Stimulated activated CD8-positive, alpha-beta memory T cell treated with anti-CD3 and anti-CD28 coated beads, Interleukin-15, amount 100 ng/mL, for 48 hours (primary cell): ENCODE data around the gene BIRC3.

ENCODE experiments used
- DNase-seq, 2 donors: peaks; one replicate each; pipeline ENCODE4 v3.0.0-alpha.2; 2020; ENCODE audit warnings: low read depth in 2 of 2

BIRC3 gene

GRCh38 chr11:102317099-102317767 lies at the start of gene BIRC3:
Gene BIRC3, plus strand, starts transcription at chr11:102317484. Its CDS starts 7,026 bp downstream, at chr11:102324510.
- peak; percentile 88 to 90 for DNase-seq

- no peak for DNase-seq
These were observed 49.7 kb upstream of the BIRC3 start for GRCh38 chr11:102267609-102268008.

GRCh38 chr11:102268083-102268984 lies 49.0 kb upstream of the BIRC3 start:
- peak; percentile 59 to 71 for DNase-seq

- no peak for DNase-seq
These were observed 48.3 kb upstream of the BIRC3 start for GRCh38 chr11:102268985-102269470.

GRCh38 chr11:102269927-102270326 lies 47.4 kb upstream of the BIRC3 start:
- no peak for DNase-seq

GRCh38 chr11:102272047-102272824 lies 45.0 kb upstream of the BIRC3 start:
- no peak for DNase-seq

GRCh38 chr11:102274628-102275027 lies 42.7 kb upstream of the BIRC3 start:
- no peak for DNase-seq

GRCh38 chr11:102276362-102276761 lies 40.9 kb upstream of the BIRC3 start:
- DNase-seq: no peak

GRCh38 chr11:102276783-102277182 lies 40.5 kb upstream of the BIRC3 start:
- no peak for DNase-seq

GRCh38 chr11:102279641-102280170 lies 37.6 kb upstream of the BIRC3 start:
- no peak for DNase-seq

- no peak for DNase-seq
These were observed 36.9 kb upstream of the BIRC3 start for GRCh38 chr11:102280245-102280833.

GRCh38 chr11:102283116-102283485 lies 34.2 kb upstream of the BIRC3 start:
- DNase-seq: no peak

GRCh38 chr11:102284008-102284407 lies 33.3 kb upstream of the BIRC3 start:
- no peak for DNase-seq

GRCh38 chr11:102286292-102286691 lies 31.0 kb upstream of the BIRC3 start:
- DNase-seq: no peak

GRCh38 chr11:102287964-102288724 lies 29.1 kb upstream of the BIRC3 start:
- DNase-seq: no peak

GRCh38 chr11:102288725-102289083 lies 28.6 kb upstream of the BIRC3 start:
- no peak for DNase-seq

- DNase-seq: no peak
These were observed 27.7 kb upstream of the BIRC3 start for GRCh38 chr11:102289592-102289991.

GRCh38 chr11:102291831-102292230 lies 25.5 kb upstream of the BIRC3 start:
- no peak for DNase-seq

- DNase-seq: no peak
These were observed 24.4 kb upstream of the BIRC3 start for GRCh38 chr11:102292933-102293332.

- no peak for DNase-seq
These were observed 23.2 kb upstream of the BIRC3 start for GRCh38 chr11:102293873-102294601.
